HG03196 (cell line): ENCODE data around the gene ENTPD1.
"Not testable (repeated sequence)": the region's sequence is repeated elsewhere in the genome, so short reads cannot be mapped to it uniquely, and the experiment has no call there.

Experiments used
- ATAC-seq: cut with Tn5 transposase; IDR thresholded peaks from one replicate; pipeline ENCODE4 v1.9.1; 2021; ENCODE audit not compliant: unreplicated experiment

The ENTPD1 gene

DNA sequence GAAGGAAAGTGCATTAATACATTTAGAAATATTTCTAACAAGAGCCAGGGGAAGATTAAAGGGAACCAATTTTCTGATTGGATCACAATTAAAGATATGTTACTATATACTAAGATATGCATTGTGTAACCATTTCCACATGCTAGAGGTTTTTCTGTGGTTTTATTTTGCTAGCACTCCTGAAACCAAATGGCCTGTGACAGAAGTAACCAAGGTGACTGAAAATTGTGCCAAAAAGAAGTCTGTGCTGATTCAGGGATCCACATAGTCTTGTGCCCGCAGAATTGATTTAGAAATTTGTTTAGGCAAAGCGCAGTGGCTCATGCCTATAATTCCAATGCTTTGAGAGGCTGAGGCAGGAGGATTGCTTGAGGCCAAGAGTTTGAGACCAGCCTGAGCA is 153.6 kb downstream of the ENTPD1 start:
- ATAC-seq, result no peak

DNA sequence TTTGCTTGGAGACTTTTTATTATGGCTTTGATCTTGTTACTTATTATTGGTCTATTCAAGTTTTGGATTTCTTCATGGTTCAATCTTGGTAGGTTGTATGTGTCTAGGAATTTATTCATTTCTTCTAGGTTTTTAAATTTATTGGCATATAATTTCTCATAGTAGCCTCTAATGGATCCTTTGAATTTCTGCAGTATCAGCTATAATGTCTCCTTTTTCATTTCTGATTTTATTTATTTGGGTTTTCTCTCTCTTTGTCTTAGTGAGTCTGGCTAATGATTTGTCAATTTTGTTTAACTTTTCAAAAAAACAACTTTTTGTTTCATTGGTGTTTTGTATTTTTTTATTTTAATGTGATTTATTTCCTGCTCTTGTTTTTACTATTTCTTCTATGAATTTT is 160.1 kb downstream of the ENTPD1 start:
- ATAC-seq, result not testable (repeated sequence)
